ENCODE measurements around the gene BEND2. TPM values are rescaled to one million over a fixed set of nuclear protein-coding genes. Genes with fewer than 3 reads are reported as not detected.

BEND2 gene
- polyA plus RNA-seq, 3 donors = 0.03 to 0.11 (median 0.08) TPM

DNA sequence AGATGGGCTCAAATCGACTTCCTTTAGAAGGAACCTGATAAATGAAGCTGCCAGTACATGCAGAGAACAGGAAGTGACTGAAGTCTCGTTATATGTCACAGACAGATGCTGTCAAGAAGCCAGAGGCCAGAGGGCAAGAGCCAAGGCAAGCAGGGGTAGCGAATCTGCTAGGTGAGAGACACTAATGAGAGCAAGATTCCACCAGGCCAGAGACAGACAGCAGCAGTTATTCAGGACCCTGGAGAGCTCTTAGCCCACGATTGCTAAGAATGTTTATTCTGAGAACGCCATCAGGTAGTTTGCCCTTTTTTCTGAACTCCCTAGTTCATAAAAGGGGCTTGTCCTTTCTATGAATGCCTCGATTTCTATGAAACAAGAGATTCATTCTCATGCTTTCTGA, 73.7 kb downstream of the BEND2 start:
- DNase-seq (ENCODE audit: low read depth in 3 of 3, low spot score in 2 of 3) = peak in 1 of 3 donors; percentile 32

DNA sequence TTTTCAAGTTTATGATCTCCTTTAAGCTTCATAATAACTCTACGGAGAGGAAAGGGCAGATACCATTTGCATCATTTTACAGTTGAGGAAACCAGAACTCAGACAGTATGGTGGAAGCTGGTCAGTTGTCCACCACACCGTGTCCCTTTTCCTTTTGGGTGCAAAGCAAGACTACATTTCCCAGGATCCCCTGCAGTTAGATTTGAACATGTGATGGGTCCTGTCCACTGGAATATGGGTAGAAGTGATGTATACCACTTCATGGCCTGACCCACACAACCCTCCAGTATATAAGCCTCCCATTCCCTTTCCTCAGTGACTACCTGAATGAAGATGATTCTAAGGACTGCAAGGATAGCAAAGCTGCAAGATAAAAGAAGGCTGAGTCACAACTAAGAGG, 74.7 kb downstream of the BEND2 start:
- DNase-seq (ENCODE audit: low read depth in 3 of 3, low spot score in 2 of 3) = no peak

DNA sequence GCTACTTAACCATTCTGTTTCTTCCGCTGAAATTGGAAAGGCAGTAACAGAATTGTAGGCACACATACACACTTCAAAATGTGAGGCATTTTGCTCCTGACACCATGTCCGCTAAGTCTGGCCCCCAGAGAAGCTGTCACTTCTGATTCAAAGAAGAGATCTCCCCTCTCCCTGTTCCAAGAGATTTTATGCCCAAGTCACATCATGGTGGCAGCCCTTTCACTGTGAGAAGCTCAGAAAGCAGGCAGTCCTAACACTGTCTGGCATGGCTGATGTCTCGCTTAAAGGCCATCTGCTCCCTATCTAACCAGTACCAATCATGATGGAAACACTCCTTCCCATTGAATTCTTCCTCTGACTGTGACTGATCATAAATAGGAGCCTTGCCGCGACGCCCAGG, 83.9 kb downstream of the BEND2 start:
- no peak for DNase-seq (ENCODE audit: low read depth in 3 of 3, low spot score in 2 of 3)

DNA sequence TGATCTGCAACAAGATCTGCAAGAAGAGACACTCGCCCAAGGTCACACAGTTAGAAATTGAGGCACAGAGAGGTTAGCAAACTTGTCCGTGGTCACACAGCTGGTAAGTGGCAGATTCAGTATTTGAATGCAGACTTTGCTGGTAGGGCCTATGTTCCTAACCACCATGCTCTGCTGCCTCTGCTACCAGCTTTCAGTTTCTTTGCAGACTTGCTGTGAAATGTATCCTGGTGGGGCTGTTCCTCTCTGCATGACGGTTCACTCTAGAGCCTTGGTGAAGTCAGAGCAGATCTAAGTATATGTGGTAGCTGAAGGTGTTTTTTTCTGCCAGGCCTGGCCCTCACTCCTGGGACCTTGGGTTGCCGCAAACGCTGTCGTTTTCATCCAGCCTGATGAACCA, 87.1 kb downstream of the BEND2 start:
- DNase-seq (ENCODE audit: low read depth in 3 of 3, low spot score in 2 of 3) = no peak

DNA sequence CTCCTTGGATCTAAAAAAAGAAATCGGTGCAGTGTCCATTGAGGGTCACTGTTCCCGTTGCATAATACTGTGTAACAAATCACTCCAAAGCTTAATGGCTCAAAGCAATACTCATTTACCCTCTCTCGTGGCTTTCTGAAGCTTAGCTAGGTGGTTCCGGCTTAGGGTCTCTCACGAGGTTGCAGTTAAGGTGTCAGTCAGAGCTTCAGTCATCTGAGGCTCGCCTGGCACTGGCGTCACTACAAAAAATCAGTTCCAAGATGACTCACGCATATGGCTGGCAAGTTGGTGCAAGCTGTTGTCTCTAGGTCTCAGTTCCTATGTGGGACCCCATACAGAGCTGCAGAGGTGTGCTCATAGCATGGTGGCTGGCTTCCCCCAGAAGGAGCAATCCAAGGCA, 91.0 kb downstream of the BEND2 start:
- peak in 1 of 3 donors; percentile 12 for DNase-seq (ENCODE audit: low read depth in 3 of 3, low spot score in 2 of 3)

DNA sequence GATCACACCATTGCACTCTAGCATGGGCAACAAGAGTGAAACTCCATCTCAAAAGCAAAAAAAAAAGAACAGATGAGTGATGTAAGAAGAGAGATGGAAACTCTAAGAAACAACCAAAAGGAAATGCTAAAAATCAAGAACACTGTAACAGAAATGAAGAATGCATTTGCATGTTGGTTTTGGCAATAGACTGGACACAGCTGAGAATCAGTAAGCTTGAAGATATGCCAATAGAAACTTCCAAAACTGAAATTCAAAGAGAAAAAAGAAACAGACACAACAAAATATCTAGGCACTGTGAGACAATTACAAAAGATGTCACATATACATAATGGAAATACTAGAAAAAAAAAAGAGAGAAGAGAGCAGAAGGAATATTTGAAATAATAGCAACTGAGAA, 93.7 kb downstream of the BEND2 start:
- DNase-seq (ENCODE audit: low read depth in 3 of 3, low spot score in 2 of 3) = no peak

DNA sequence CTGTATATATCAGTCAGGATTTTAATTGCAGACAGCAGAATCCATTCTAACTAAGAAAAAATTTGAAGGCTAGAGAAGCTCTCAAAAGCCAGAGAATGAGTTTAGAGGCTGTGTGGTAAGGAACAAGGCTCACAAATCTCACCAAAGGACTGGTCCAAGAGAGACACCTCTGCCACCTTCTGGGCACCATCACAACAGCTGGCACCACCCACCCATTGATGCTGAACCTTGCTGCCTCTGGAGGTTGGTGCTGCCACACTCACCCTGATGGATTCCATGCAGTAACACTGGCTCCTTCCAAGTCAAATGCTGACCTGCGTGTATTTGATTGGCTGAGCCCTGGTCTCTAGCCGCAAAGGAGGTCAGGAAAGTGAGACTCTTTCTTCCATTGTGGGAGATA, 100.8 kb downstream of the BEND2 start:
- no peak for DNase-seq (ENCODE audit: low read depth in 3 of 3, low spot score in 2 of 3)

Other genes with a start within 250 kb of the BEND2 start
- gene SCML2, start 133.8 kb upstream of the BEND2 start, polyA plus RNA-seq (ENCODE audit: insufficient read length in 3 of 3) = 1 to 10 TPM; 8.1 to 8.7 (median 8.5) TPM
- 10 to 100 TPM; 13.6 to 14.5 (median 14.2) TPM for gene CDKL5, start 204.7 kb upstream of the BEND2 start, polyA plus RNA-seq (ENCODE audit: insufficient read length in 3 of 3)